IMR-90 (cell line): ENCODE data around the gene CRYBB1. TPM values are rescaled to one million over a fixed set of nuclear protein-coding genes. Genes with fewer than 3 reads are reported as not detected.

Experiments
- ATAC-seq: fragments of 200-7000 bp; cut with Tn5 transposase; 2 replicates; pipeline ENCODE4 v1.9.1; 2020; ENCODE audit warnings: low read depth, mild to moderate bottlenecking, moderate library complexity
- BruUV-seq: library from RNA; stranded (reverse); fragments of 400-500 nt; replicated peaks from 2 replicates; lab custom pipeline; 2021; lab: Mats Ljungman, UMichigan
- CTCF ChIA-PET: fragments of 300-600 bp; formaldehyde crosslinking; extraction: SDS; loops from one replicate; lab custom pipeline; 2021; ENCODE audit warnings: antibody characterized with exemption; lab: Yijun Ruan, JAX
- POLR2A ChIA-PET: fragments of 300-600 bp; sonication (Branson Sonifier 250); formaldehyde crosslinking; loops from one replicate; lab custom pipeline; 2022; ENCODE audit warnings: antibody characterized with exemption; ENCODE audit not compliant: unreplicated experiment; lab: Charles Lee
- DNase-seq: peaks from one replicate; pipeline ENCODE4 v3.0.0; 2013
- H2AFZ ChIP-seq: replicated peaks from 2 replicates; pipeline ENCODE3; 2013; ENCODE audit warnings: low read length, mild to moderate bottlenecking; ENCODE audit not compliant: poor library complexity
- H2AK5ac ChIP-seq: 2 replicates; pipeline ENCODE4 v1.6.1; 2013; ENCODE audit warnings: low read depth, low read length, inconsistent platforms
- H2AK9ac ChIP-seq: replicated peaks from 2 replicates; pipeline ENCODE3; 2013; ENCODE audit warnings: mild to moderate bottlenecking, low read depth, low read length, moderate library complexity; ENCODE audit not compliant: poor library complexity
- H2BK120ac ChIP-seq: 2 replicates; pipeline ENCODE4 v1.6.1; 2013; ENCODE audit warnings: low read depth, low read length, inconsistent platforms
- H2BK15ac ChIP-seq: 3 replicates; pipeline ENCODE4 v1.6.1; 2013; ENCODE audit warnings: low read depth, low read length, inconsistent platforms
- H2BK20ac ChIP-seq: 2 replicates; pipeline ENCODE4 v1.6.1; 2013; ENCODE audit warnings: low read depth, mild to moderate bottlenecking, inconsistent platforms, low read length, moderate library complexity
- H2BK5ac ChIP-seq: 2 replicates; pipeline ENCODE4 v1.6.1; 2013; ENCODE audit warnings: mild to moderate bottlenecking, low read depth, low read length, inconsistent platforms; ENCODE audit not compliant: poor library complexity, severe bottlenecking
- H3K14ac ChIP-seq: replicated peaks from 2 replicates; pipeline ENCODE4 v1.6.1; 2013; ENCODE audit warnings: low read depth, low read length, inconsistent platforms
- H3K18ac ChIP-seq: 2 replicates; pipeline ENCODE4 v1.6.1; 2013; ENCODE audit warnings: low read depth, low read length, control low read depth
- H3K23ac ChIP-seq: 2 replicates; pipeline ENCODE4 v1.6.1; 2013; ENCODE audit warnings: low read depth, low read length, inconsistent platforms
- H3K27ac ChIP-seq: 2 replicates; pipeline ENCODE4 v1.5.1; 2013; ENCODE audit warnings: mild to moderate bottlenecking, control low read depth, low read length; ENCODE audit not compliant: insufficient read depth
- H3K27me3 ChIP-seq: 2 replicates; pipeline ENCODE4 v1.6.1; 2013; ENCODE audit warnings: low read length; ENCODE audit not compliant: control insufficient read depth, insufficient read depth
- H3K36me3 ChIP-seq: 2 replicates; pipeline ENCODE4 v1.6.1; 2013; ENCODE audit warnings: low read length, mixed read lengths; ENCODE audit not compliant: control insufficient read depth, insufficient read depth
- H3K4ac ChIP-seq: 2 replicates; pipeline ENCODE4 v1.6.1; 2013; ENCODE audit warnings: low read depth, low read length, inconsistent platforms
- H3K4me1 ChIP-seq: 2 replicates; pipeline ENCODE4 v1.6.1; 2013; ENCODE audit warnings: low read length, mixed read lengths; ENCODE audit not compliant: control insufficient read depth, insufficient read depth
- H3K4me2 ChIP-seq: 2 replicates; pipeline ENCODE4 v1.6.1; 2013; ENCODE audit warnings: low read depth, mild to moderate bottlenecking, control low read depth, low read length, moderate library complexity
- H3K4me3 ChIP-seq: 2 replicates; pipeline ENCODE4 v1.5.1; 2013; ENCODE audit warnings: low read depth, mild to moderate bottlenecking, control low read depth, low read length, moderate library complexity; ENCODE audit not compliant: insufficient read depth
- H3K56ac ChIP-seq: 2 replicates; pipeline ENCODE4 v1.6.1; 2013; ENCODE audit warnings: low read length, inconsistent platforms; ENCODE audit not compliant: insufficient read depth; ENCODE audit errors: extremely low read depth
- H3K79me1 ChIP-seq, 2 experiments: 2 replicates each; pipeline ENCODE4 v1.6.1; 2013; ENCODE audit warnings: low read length in 2 of 2, inconsistent platforms in 1 of 2, low read depth in 1 of 2
- H3K9ac ChIP-seq: 2 replicates; pipeline ENCODE4 v1.6.1; 2013; ENCODE audit warnings: low read depth, low read length, control low read depth
- H3K9me1 ChIP-seq: 2 replicates; pipeline ENCODE4 v1.6.1; 2013; ENCODE audit warnings: low read length, inconsistent platforms; ENCODE audit not compliant: insufficient read depth
- H3K9me3 ChIP-seq: 2 replicates; pipeline ENCODE4 v1.6.1; 2013; ENCODE audit warnings: low read length; ENCODE audit not compliant: control insufficient read depth, insufficient read depth
- H4K20me1 ChIP-seq: 2 replicates; pipeline ENCODE4 v1.6.1; 2013; ENCODE audit warnings: low read length, inconsistent platforms; ENCODE audit not compliant: insufficient read depth
- H4K5ac ChIP-seq: 2 replicates; pipeline ENCODE4 v1.6.1; 2013; ENCODE audit warnings: mild to moderate bottlenecking, low read depth, low read length, control low read depth
- H4K8ac ChIP-seq, 2 experiments: 2 replicates each; pipeline ENCODE4 v1.6.1; 2013; ENCODE audit warnings: low read depth in 2 of 2, low read length in 2 of 2, control low read depth in 1 of 2, inconsistent platforms in 1 of 2
- H4K91ac ChIP-seq: 2 replicates; pipeline ENCODE4 v1.6.1; 2013; ENCODE audit warnings: low read depth, low read length, inconsistent platforms; ENCODE audit not compliant: insufficient read depth
- BHLHE40 ChIP-seq: fragments of 150-350 bp; IDR thresholded peaks from 2 replicates; pipeline ENCODE4 v1.6.1; 2016; ENCODE audit warnings: mild to moderate bottlenecking, low read depth, low read length
- WGBS, 2 experiments: methylation state at CpG; one replicate each; pipeline versions ENCODE4 v1.1.5 to v1.1.7; 2013; ENCODE audit warnings: missing lambda C conversion rate in 2 of 2; ENCODE audit not compliant: insufficient read length in 1 of 2; ENCODE audit errors: extremely low coverage in 2 of 2; 5-methylcytosine and 5-hydroxymethylcytosine counted together
- dilution Hi-C: fragments of 300-500 bp; cut with HindIII; formaldehyde crosslinking; loops from one replicate; pipeline ENCODE4 v1.14.3; 2018; ENCODE audit warnings: low sequenced_read_pairs; ENCODE audit not compliant: unreplicated experiment
- in situ Hi-C: fragments of 300-500 bp; cut with MboI; formaldehyde crosslinking; loops from 3 replicates; pipeline ENCODE4 v1.14.3; 2019; ENCODE audit warnings: low sequenced_read_pairs, inconsistent platforms, mixed read lengths
- intact Hi-C: fragments of 100-400 bp; cut with micrococcal nuclease; formaldehyde crosslinking; loops from 2 replicates; pipeline ENCODE4 v1.10.0; 2022
- polyA plus RNA-seq, 3 experiments: library from polyadenylated mRNA; depleted of rRNA; stranded (reverse); fragments of >200 nt; gene quantifications; 2 replicates each; pipeline ENCODE4 v1.2.3, GENCODE V29; 2012; ENCODE audit warnings: low replicate concordance in 1 of 3
- total RNA-seq: library from RNA; depleted of rRNA; stranded (reverse); fragments of >200 nt; gene quantifications from 2 replicates; pipeline ENCODE4 v1.2.3, GENCODE V29; 2012
- TF ChIP-seq, protein P1 (sequence below): conservative IDR thresholded peaks from 2 replicates; pipeline ENCODE4 v1.5.1; 2012; ENCODE audit warnings: mild to moderate bottlenecking, low read depth, low read length, improper control_type of control experiment

The CRYBB1 gene
- total and polyA plus RNA-seq, 2 of the 4 experiments (the other 2 are of a cell fraction) = not detected

DNA sequence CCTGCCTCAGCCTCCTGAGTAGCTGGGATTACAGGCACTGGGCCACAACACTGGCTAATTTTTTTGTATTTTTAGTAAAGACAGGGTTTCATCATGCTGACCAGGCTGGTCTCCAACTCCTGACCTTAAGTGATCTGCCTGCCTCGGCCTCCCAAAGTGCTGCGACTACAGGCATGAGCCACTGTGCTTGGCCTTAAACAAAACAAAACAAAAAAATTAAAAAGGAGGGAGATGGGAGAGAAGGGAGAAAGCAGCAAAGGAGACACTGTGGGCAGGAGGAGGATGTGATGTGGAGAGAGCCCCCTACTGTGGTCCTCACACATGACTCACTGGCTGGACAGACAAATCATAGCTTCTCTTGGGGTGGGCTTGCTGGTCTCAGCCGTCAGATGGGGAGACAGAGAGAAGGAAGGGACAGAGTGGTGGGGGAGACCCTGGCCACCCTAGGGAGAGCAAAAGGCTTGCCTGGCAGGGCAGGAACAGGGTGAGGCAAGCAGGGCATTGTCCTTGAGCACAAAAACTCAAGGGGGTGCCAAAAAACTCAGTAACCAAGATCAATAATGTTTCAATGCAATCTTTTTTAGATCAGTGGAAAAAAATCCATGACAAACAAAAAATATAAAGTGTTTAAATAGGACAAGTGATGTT is 59.5 kb downstream of the CRYBB1 start:
- Histone ChIP-seq H3K18ac (peak overlapping the region; percentile 5; the same call in 1 of the 2 replicates), H2AK5ac (peak overlapping the region; percentile 84), H3K4me1 (peaks cover 5% of the 10 kb centered on the region), H2BK15ac (peak overlapping the region; percentile 74; the same call in 1 of the 3 replicates), H4K8ac (peak overlapping the region; percentile 11 to 86; a peak in 3 of 4 replicates), H3K36me3 (no peaks in the 10 kb centered on the region), H3K79me1 (peaks cover 38 to 75% of the 10 kb centered on the region in 2 experiments), H3K23ac (peak overlapping the region; percentile 73), H3K4ac (peak overlapping the region; percentile 95), H3K14ac (peak overlapping the region; percentile 34), H3K9me3 (no peaks in the 10 kb centered on the region), H3K27me3 (no peaks in the 10 kb centered on the region), H2BK120ac (peak overlapping the region; percentile 84), H4K20me1 (peaks cover 4% of the 10 kb centered on the region), H3K4me3 (no peak overlapping the region), H3K27ac (peak overlapping the region; percentile 42; the same call in 1 of the 2 replicates), H2BK20ac (peak overlapping the region; percentile 63), H2AFZ (peak overlapping the region; percentile 59), H2BK5ac (peak overlapping the region; percentile 9), H3K4me2 (0 out of 2 replicates have a peak overlapping the region, but pooled peaks have one; percentile 0), H3K56ac (peak overlapping the region; percentile 49; the same call in 1 of the 2 replicates), H3K9ac (peak overlapping the region; percentile 15; the same call in 1 of the 2 replicates), H2AK9ac (peak overlapping the region; percentile 79), H4K91ac (peak overlapping the region; percentile 86), H4K5ac (peak overlapping the region; percentile 27), H3K9me1 (peaks cover 25% of the 10 kb centered on the region)
- CTCF ChIA-PET = no interaction called here
- POLR2A ChIA-PET = interaction anchor here (0.7 kb wide), 1 partner anchor 27 kb away, joined by 3 read pairs; no protein-coding TSS in a partner anchor
- in situ Hi-C loops (no loop called here), dilution Hi-C loops (no loop called here), intact Hi-C loops (no loop called here)
- peak; percentile 68 for ATAC-seq
- TF ChIP-seq, protein P1, sequence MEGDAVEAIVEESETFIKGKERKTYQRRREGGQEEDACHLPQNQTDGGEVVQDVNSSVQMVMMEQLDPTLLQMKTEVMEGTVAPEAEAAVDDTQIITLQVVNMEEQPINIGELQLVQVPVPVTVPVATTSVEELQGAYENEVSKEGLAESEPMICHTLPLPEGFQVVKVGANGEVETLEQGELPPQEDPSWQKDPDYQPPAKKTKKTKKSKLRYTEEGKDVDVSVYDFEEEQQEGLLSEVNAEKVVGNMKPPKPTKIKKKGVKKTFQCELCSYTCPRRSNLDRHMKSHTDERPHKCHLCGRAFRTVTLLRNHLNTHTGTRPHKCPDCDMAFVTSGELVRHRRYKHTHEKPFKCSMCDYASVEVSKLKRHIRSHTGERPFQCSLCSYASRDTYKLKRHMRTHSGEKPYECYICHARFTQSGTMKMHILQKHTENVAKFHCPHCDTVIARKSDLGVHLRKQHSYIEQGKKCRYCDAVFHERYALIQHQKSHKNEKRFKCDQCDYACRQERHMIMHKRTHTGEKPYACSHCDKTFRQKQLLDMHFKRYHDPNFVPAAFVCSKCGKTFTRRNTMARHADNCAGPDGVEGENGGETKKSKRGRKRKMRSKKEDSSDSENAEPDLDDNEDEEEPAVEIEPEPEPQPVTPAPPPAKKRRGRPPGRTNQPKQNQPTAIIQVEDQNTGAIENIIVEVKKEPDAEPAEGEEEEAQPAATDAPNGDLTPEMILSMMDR = peak; percentile 6; the same call in 1 of the 2 replicates
- no peak for TF ChIP-seq BHLHE40
- no TSS peak for BruUV-seq
- no CpG with 5 or more reads among the region's 3 CpGs for WGBS, 2 experiments
- DNase-seq = peak; percentile 46
